ENCODE data around the gene ABCF3.

- TF ChIP-seq CTCF (IDR thresholded peaks at IDR 0.05) (no peak), POLR2A (IDR thresholded peaks at IDR 0.05) (no peak)
Measured at GRCh38 chr3:184177767-184178306, 8.2 kb upstream of the ABCF3 start.
